NCI-H1417 (cell line): ENCODE data around the gene ADIRF.
"Not testable (repeated sequence)": the region's sequence is repeated elsewhere in the genome, so short reads cannot be mapped to it uniquely, and the experiment has no call there.

Experiments
- DNase-seq, 3 experiments: peaks; one replicate each; lab custom pipeline; 2025; lab: John Stamatoyannopoulos, UW

The ADIRF gene

GRCh38 chr10:86960863-86961434 is 7.3 kb upstream of the ADIRF start:
- no peak for DNase-seq

DNA sequence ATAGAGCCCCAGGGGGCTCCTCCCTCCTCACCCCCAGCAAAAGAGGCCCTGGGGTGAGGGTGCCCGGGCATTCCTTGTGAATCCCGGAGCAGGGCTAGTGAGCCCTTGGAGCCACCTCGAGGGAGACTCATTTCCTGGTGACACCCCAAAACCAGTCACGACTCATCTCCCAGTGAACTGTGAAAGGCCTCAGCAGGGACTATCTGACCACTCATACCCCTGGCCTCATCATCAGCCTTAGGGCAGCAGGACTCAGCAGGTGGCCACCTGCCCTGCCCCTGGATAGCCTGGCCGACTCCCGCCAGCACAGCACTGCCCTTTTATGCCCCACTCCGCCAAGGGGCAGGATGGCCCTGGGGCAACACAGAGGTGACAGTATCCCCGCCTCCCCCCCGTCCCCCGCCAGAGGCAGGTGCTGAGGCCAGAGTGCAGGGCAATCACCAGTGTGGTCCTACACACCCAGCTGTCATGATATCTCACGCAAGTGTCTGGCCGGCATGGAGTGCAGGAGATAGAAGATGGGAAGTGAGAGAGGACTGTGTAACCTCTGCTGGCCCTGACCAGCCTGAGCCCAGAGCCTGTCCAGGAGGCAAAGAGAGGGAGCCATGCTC is 6.7 kb upstream of the ADIRF start:
- DNase-seq = no peak

DNA sequence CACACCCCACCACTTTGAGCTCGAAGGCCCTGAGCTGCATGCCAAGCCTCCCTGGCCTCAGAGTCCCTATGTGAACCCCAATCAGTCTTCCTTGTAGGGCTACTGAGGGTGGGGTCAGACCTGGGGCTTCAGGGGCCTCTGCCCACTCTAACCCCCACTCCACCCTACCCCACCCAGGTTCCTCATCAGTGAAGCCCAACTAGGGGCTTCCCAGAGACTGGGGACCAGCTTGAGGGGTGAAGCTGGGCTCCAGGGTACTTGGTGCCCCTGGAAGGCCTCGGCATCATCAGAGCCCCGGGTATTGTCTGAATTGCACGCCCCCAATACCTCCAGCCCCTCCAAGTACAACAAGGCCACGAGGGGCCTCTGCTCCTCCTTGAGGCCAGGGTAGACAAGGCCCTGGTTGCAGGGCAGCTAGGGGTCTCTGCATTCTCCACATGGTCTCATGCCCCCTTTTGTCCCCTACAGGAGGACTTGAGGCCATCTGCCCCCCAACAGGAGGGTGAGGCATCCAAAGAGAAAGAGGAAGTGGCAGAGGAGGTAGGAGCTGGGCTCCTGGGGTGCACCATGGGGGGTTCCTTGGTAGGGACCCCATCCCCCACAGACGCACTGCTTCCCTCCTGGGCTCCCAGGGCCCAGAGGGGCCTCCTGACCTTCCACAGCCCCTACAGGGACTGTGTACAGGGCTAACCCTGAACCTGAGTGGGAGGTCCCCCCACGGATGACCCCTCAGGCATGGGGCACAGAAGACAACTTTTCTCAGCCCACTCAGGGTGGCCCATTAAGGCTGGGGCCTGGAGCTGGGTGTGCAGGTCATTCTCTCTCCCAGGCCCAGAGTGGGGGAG is 5.9 kb upstream of the ADIRF start:
- no peak for DNase-seq

DNA sequence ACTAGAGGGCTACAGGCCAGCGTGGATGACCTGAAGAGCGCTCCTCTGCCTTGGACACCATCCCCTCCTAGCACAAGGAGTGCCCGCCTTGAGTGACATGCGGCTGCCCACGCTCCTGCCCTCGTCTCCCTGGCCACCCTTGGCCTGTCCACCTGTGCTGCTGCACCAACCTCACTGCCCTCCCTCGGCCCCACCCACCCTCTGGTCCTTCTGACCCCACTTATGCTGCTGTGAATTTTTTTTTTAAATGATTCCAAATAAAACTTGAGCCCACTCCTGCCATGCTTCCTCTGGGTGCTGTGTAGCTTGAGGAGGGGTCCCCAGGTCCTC is 5.3 kb upstream of the ADIRF start:
- DNase-seq = no peak

DNA sequence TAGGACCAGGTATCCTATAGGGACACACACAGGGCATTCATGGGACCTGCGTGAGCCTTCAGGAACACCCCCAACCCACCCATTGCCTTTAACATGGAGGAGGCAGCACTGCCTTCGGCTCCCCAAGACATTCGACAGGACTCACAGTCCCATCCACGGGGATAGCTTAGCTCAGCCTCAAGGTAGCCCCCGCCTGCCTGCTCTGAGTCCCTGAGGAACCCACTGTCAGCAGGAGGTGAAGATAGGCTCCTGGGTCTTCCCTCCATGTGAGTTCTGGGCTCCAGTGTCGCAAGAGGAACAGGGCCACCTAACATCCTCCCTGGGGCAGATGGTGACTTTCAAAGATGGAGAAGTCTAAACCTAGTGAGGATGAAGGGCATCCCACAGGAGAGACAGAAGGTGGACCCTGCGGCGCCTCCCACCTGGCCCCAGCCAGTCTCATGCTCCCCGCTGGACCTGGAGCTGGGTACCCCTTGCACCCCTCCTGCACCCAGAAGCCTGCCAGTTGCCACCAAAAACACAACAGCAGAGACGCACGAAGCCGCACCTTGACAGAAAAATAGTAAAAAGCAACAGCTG is 4.9 kb upstream of the ADIRF start:
- no peak for DNase-seq

GRCh38 chr10:86964061-86964846 is 4.0 kb upstream of the ADIRF start:
- DNase-seq = no peak

GRCh38 chr10:86964847-86965190 is 3.5 kb upstream of the ADIRF start:
- DNase-seq = no peak

GRCh38 chr10:86965986-86966654 is 2.2 kb upstream of the ADIRF start:
- no peak for DNase-seq

DNA sequence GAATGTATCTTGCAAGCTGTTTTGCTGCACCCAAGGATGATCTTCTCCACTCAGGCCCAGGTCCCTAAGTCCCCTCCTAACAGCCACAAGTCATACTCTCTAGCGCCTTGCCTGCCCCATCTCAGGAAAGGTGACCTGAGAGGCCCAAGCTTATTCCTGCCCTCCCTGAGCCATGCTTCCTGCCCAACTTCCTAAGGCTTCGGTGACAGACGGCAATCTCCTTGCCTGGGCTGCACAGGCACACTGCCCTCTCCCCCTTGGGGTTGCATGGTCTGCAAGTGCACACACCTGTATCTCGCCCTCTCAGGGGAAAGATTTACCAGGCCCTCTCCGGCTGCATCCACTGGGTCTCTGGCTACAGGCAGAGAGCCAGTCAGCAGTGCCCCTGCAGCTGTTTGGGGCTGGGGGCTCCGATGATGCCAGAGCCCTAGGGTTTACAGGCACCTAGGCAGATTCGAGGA is 771 bp upstream of the ADIRF start:
- no peak for DNase-seq

GRCh38 chr10:86968994-86969355 is 693 bp downstream of the ADIRF start:
- peak in 1 of 3 experiments; percentile 8 for DNase-seq

GRCh38 chr10:86969421-86970041 is 1.2 kb downstream of the ADIRF start:
- DNase-seq = no peak

DNA sequence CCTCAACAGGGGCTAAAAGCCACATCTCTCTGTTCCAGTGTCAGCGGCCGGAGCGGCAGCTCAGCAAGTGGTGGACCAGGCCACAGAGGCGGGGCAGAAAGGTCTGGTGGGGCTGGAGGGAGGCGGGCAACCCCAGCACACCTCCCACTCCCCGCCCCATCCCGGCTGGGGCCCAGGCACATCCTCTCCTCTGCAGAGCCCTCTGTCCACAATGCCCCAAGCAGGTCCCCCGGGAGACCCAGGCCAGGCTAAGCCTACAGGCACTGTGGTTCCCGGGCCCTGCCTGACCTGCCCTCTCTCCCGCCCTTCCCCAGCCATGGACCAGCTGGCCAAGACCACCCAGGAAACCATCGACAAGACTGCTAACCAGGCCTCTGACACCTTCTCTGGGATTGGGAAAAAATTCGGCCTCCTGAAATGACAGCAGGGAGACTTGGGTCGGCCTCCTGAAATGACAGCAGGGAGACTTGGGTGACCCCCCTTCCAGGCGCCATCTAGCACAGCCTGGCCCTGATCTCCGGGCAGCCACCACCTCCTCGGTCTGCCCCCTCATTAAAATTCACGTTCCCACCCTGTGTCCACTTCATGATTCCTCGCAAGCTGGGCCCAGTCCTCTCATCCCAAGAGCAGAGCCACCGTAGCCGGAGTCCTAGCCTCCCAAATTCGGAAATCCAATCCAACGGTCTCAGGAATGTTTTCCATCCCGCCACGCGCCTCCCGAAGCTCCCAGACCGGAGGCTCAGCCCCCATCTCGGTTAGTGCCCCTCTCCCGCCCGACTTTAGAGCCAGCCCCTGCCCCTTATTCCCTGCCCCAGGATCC is 2.1 kb downstream of the ADIRF start:
- peak in 1 of 3 experiments; percentile 3 for DNase-seq

DNA sequence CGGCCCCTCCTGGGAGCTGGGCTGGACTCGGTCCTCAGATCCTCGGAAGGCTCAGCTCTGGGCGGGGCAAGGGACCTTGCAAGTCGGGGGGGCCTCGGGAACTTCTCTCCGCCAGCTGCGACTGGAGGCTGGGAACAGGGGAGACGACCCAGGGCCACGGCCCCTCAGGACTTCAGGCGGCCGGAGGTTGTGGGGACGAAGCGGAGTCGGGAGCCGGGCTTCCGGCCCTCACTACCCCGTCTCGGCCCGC is 2.6 kb downstream of the ADIRF start:
- DNase-seq = no peak

DNA sequence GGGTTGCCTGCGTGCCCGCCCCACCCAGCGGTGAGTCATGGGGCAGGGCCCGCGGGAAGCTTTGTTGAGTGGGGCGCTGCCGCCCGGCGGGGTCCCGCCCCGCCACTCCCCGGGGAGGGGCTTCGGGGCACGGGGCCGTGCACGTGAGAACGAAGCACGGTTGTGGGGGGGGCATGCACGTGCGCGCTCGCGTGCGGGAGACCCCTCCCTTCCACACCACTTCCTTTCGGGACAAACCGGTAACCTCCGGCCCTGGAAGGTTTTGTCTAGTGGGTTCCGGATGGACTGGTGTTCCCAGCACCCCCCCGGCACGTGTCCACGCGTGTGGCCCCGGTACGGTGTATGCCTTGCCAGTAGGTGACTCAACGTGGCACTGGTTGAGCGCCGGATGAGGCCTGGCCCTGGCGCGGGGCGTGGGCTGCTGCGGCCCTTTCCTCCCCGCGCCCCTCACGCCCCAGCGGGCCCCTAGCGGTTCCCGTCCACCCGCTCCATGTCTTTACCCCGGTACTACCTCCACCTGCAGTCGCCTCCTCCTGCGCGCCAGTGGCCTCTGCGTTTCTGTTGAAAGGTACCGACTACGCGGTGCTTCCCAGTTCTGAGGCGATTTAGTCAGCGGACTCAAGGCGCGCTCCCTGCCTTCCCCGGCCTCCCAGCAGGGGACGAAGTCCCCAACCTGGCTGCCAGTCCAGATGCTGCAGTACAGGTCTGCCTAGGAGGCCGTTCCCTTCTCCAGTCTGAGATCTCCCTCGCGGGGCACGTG is 3.1 kb downstream of the ADIRF start:
- peak; percentile 19 to 76 (median 71) for DNase-seq

- DNase-seq = no peak
Observed at GRCh38 chr10:86972613-86973380, 4.5 kb downstream of the ADIRF start.

DNA sequence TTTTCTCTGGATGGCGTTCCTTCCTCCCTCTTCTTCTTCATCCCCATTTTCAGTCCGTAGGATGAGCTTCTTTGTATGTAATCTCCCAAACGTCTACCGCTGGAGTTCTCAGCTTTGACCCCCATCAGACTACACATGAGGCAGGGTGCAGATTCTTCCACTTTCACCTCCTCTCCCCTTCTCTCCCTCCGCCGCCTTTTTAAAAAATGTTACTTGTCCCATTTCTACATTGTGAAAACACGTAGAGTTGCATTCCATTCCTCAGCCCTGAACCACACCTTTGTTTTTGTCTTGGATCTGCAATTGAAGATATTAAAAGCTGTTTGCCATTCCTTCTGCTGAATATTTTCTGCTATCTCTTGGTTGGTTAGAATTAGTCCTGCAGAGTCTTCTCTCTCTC is 6.2 kb downstream of the ADIRF start:
- DNase-seq = no peak

- no peak for DNase-seq
Observed at GRCh38 chr10:86976362-86977056, 8.2 kb downstream of the ADIRF start.

GRCh38 chr10:86978457-86978856 is 10.2 kb downstream of the ADIRF start:
- not testable (repeated sequence) for DNase-seq
